AG08396 (cell line): Measurements from ENCODE around the gene ZC3H13.

Experiments used
- DNase-seq: peaks from one replicate; pipeline ENCODE4 v3.0.0; 2012; ENCODE audit warnings: low spot score, mixed read lengths

Gene ZC3H13

GRCh38 chr13:46059405-46059804, 6.9 kb upstream of the ZC3H13 start:
- DNase-seq: no peak

GRCh38 chr13:46058268-46058667, 5.7 kb upstream of the ZC3H13 start:
- DNase-seq: no peak

DNA sequence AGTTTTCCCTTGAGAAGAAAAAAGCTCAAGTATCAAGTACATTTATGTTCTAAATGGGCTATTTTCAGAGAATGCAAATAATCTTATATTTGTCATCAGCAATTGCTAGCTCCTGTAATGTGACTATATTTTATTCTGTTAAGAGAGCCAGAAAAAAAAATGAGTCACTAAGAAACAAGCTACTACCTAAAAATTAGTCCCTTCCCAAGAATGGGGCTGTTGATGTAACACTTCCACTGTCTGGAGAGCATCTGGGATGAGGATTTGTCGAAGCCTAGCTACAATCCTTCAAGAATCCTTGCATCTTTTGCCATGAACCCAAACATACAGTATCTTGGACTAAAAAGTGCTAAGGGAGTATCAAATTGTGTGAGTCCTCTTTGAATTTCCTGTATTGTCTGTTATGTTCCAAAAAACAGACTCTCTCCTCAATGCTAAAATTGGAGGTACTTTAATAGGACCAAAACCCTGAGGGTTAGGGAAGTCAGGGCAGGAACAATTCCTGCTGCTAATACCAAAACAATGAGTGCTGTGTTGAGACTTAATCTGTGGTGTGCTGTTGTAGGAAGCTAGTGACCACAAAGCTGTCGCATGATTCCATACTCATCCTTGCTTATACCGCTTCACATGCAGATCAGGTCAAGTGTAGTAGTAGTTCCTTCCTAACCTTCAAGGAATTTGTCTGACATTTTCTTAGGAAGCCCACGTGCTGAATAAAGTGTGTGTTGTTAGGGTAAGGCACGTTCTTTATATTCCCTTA, 4.9 kb upstream of the ZC3H13 start:
- DNase-seq: no peak

- no peak for DNase-seq
Measured at GRCh38 chr13:46053162-46054012, 841 bp upstream of the ZC3H13 start.

GRCh38 chr13:46051968-46052318, 603 bp downstream of the ZC3H13 start:
- no peak for DNase-seq

DNA sequence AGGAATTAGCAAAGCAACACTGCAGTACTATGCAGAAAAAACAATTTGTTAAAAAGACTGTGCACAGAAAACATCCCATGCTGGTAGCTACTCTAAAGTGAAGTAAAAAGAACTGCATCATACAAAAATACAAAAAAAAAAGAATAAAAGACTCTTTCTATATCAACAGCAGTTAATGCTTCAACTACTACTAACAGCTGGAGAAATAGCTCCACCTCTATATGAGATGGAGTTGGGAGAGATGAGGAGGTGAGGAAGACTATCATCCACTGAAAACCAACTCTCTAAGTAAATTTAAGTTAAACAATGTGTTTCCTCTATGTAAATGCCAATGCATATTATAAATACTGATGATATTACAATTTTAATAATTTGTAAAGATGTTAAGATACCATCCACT, 1.8 kb downstream of the ZC3H13 start:
- no peak for DNase-seq

- no peak for DNase-seq
Measured at GRCh38 chr13:46045424-46045823, 7.1 kb downstream of the ZC3H13 start.

DNA sequence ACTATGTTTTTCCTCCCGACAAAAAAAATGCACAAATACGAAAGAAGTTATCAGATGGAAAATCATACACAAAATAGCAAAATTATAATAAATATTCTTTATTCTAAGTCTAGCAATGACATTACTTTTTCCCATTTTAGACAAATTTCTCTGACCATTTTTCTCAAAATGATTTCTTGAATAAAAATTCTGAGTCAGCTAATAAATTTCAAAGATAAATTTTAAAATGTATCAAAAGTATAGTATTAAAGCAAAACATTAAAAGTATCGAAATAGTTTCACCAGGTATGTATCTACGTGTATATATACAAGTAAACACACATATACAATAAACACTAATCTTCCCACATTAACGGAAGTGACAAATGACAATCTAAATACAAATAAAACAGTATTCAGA, 8.9 kb downstream of the ZC3H13 start:
- no peak for DNase-seq

- no peak for DNase-seq
Measured at GRCh38 chr13:46041419-46041839, 11.1 kb downstream of the ZC3H13 start.

GRCh38 chr13:46040763-46041162, 11.8 kb downstream of the ZC3H13 start:
- no peak for DNase-seq

DNA sequence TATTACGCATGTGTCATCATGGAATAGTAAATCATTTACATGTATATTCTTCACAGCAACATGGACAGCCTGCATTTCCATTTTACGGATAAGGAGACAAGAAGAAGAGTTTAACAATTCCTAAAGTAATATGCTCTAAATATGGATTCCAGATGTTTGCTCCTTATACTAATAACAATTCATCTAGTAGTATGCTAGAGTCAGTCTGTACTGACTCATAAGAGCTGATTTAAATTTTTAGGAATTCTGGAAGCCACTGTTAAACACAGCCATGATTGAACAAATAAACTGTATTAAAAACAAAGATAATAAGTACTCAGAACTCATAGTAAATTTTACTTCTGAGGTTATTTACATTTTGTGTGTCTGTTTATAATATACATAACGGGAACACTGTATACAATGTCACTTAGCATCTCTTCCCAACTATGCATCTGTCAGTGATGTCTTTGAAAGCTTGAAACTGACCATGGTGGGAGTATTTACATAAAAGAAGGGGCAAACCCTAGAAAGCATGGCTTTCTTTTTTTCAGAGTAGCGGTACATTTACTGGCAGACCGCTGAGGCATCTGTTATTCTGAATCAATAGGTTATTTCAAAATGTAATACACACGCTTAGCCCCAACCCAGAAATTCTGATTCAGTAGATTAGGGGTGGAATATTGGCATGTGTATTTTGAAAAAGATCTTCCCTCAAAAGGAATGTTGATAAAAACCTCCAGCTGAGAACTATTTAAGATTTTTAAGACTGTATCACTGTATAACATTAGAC, 12.9 kb downstream of the ZC3H13 start:
- DNase-seq: peak; percentile 9

GRCh38 chr13:46038296-46038695, 14.2 kb downstream of the ZC3H13 start:
- no peak for DNase-seq

DNA sequence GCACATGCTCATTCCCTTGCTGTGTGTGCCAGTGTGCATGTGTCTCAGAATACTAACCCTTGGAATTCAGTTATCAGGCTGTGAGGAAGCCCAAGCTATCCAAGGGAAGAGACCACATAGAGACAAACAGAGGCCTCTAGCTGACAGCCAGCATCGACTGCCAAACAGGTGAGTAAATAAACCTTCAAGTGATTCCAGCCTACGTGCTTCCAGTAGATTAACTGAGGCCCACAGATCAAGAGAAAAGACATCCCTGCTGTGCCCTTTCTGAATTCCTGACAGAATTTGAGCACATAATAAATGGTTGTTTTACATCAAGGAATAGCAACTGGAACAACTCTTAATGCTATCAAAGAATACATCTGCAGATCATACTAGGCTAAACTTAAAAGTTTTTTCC, 17.5 kb downstream of the ZC3H13 start:
- no peak for DNase-seq

- DNase-seq: no peak
Measured at GRCh38 chr13:46032341-46032740, 20.2 kb downstream of the ZC3H13 start.

DNA sequence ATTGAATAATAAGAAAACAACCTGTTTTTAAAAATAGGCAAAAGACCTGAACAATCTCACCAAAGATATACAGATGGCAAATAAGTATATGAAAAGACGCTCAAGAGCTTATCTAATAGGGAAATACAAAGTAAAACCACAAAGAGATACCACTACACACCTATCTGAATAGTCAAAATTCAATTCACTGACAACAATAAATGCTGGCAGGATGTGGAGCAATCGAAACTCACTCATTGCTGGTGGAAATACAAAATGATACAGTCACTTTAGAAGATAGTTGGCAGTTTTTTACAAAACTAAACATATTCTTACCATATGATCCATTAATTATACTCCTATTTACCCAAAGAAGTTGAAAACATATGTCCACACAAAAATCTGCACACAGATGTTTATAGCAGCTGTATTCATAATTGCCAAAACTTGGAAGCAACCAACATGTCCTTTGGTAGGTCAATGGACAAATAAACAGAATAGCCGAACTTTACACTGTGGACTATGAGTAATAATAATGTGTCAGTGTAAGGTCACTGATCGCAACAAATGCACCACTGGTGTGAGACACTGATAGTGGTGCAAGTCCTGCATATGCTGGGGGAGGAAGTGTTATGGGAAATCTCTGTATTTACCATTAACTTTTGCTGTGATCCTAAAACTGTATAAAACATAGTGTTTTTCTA, 20.8 kb downstream of the ZC3H13 start:
- no peak for DNase-seq

DNA sequence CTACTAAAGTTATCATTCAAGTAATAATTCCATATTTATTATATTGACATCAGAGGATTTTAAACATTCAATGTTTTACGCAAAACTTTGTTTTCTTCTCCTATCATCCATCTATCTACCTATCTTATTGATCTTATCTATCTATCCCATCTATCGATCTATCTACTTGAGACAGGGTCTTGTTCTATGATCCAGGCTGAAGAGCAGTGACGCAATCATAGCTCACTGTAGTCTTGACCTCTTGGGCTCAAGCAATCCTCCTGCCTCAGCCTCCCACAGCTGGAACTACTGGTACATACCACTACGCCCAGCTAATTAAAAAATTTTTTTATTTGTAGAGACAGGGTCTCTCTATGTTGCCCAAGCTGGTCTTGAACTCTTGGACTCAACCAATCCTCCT, 27.4 kb downstream of the ZC3H13 start:
- DNase-seq: no peak

GRCh38 chr13:46022481-46022880, 30.1 kb downstream of the ZC3H13 start:
- DNase-seq: no peak

DNA sequence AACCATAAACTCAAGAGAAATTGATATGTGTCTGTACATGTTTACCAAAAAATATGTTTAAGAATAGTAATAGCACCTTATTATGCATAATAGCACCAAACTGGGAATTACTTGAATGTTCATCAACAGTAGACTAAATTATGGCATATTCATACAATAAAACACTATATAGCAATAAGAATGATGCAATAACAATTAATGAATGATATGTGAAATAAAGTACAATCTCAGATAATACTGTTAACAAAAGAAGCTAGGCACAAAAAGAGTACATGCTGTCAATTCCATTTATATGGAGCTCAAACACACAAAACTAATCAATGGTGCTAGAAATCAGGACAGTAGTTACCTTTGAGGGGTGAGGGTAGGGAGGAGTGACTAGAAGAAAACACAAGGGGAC, 36.3 kb downstream of the ZC3H13 start:
- DNase-seq: no peak

DNA sequence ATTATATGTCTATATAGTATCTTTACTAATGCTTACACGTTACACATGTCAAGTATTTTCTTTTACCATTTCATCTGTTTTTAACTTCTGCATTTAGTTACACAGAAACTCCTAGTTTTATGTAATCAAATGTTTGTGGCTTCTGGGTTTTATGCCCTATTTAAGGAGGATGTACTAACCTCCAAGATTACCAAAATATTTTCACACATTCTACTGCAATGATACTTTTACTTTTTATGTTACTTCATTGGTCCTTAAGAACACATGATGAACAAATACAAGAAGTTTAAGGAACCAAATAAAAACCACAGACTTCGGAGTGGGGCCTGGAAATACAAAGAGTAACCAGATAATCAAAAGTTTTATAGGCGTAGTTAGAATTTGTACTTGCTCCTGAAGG, 37.2 kb downstream of the ZC3H13 start:
- DNase-seq: no peak

GRCh38 chr13:46012404-46012803, 40.1 kb downstream of the ZC3H13 start:
- no peak for DNase-seq

DNA sequence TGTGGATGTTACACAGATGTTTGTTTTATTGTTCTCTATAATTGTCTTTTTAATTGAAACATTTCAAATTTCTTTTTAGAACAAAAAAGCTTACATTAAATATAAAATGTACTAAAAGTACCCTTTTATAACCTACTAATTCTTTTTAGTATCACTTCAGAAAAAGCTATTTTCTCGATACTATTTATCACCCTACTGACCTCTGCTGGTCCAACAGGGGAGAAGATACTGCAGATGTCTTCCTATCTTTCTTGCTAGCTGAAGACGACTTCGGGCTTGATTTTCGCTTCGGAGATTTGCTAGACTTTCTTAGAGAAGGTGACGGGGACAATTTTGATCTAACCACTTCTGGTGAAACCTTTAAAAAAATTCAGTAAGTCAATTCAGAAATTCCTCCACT, 42.4 kb downstream of the ZC3H13 start:
- no peak for DNase-seq

DNA sequence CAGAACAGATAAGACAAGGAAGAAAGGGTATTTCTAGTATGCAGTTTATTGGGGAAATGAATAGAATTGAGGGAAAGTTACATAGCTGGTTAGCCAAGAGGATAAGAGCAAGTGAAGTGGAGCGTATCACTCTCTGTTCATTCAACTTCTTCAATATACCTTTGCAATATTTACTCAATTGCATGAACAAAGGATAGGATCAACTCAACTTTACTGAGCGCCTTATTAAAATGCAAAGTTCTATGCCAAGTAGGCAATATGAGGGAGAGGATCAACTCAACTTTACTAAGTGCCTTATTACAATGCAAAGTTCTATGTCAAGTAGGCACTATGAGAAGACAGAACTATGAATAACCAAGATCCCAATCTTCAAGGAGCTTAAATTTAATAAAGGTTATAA, 43.9 kb downstream of the ZC3H13 start:
- DNase-seq: no peak
